ENCODE results near the gene PIK3AP1. TPM values are rescaled to one million over a fixed set of nuclear protein-coding genes. Genes with fewer than 3 reads are reported as not detected.
A peak's percentile ranks its signal among the peaks of the same experiment; 100 is the strongest.

Gene PIK3AP1
- total RNA-seq, 6 donors from 2014 or later, result 22.0 to 64.8 (median 34.6) TPM

GRCh38 chr10:96595741-96596140, 124.6 kb downstream of the PIK3AP1 start:
- no peak for DNase-seq
- H3K36me3 ChIP-seq, result peaks cover 0 to 8% (median 3%) of the 10 kb centered on the region in 4 donors
- H3K27ac ChIP-seq, result no peak overlapping the region
- TF ChIP-seq POLR2A (IDR thresholded peaks at IDR 0.05), result no peak
- TF ChIP-seq CTCF (IDR thresholded peaks at IDR 0.05), result no peak
- H3K27me3 ChIP-seq, result no peaks in the 10 kb centered on the region
- H3K4me1 ChIP-seq, result no peaks in the 10 kb centered on the region
- no peak overlapping the region for H3K4me3 ChIP-seq
- 94 to 96% methylated on average over 4 of the region's 4 CpGs for WGBS, 2 donors
- no peak for ATAC-seq (ENCODE audit: low FRiP score in 2 of 2)
- H3K9me3 ChIP-seq, result no peaks in the 10 kb centered on the region

- Histone ChIP-seq H3K4me3 (no peak overlapping the region), H3K27me3 (no peaks in the 10 kb centered on the region), H3K9me3 (no peaks in the 10 kb centered on the region), H3K36me3 (peaks cover 0 to 8% (median 0%) of the 10 kb centered on the region in 4 donors), H3K4me1 (peaks cover 9 to 14% (median 11%) of the 10 kb centered on the region in 4 donors), H3K27ac (no peak overlapping the region)
- ATAC-seq (ENCODE audit: low FRiP score in 2 of 2), result no peak
- TF ChIP-seq POLR2AphosphoS5 (IDR thresholded peaks at IDR 0.05) (no peak), EP300 (IDR thresholded peaks at IDR 0.05) (no peak), POLR2A (IDR thresholded peaks at IDR 0.05) (no peak), CTCF (IDR thresholded peaks at IDR 0.05) (no peak)
- DNase-seq, result no peak
- WGBS, 2 donors, result 77 to 81% methylated on average over 1 of the region's 1 CpG
Observed at GRCh38 chr10:96591946-96592345, 128.4 kb downstream of the PIK3AP1 start.

- TF ChIP-seq POLR2A (IDR thresholded peaks at IDR 0.05) (no peak), CTCF (IDR thresholded peaks at IDR 0.05) (no peak), EP300 (IDR thresholded peaks at IDR 0.05) (no peak), POLR2AphosphoS5 (IDR thresholded peaks at IDR 0.05) (no peak)
- no peaks in the 10 kb centered on the region for H3K36me3 ChIP-seq
- DNase-seq, result no peak
- no peaks in the 10 kb centered on the region for H3K27me3 ChIP-seq
- H3K27ac ChIP-seq, result peak overlapping the region in 1 of 4 donors; percentile 99
- 63 to 76% methylated on average over 5 of the region's 5 CpGs for whole genome bisulfite sequencing, 2 donors
- H3K9me3 ChIP-seq, result no peaks in the 10 kb centered on the region
- ATAC-seq (ENCODE audit: low FRiP score in 2 of 2), result no peak
- no peak overlapping the region for H3K4me3 ChIP-seq
- H3K4me1 ChIP-seq, result peaks cover 26 to 34% (median 32%) of the 10 kb centered on the region in 4 donors
Observed at GRCh38 chr10:96588616-96589419, 131.5 kb downstream of the PIK3AP1 start.

- DNase-seq (peak in 1 of 2 donors; percentile 38), ATAC-seq (ENCODE audit: low FRiP score in 2 of 2) (peak in 1 of 2 donors; percentile 36)
- 17 to 24% methylated on average over 4 of the region's 4 CpGs for WGBS, 2 donors
- TF ChIP-seq CTCF (IDR thresholded peaks at IDR 0.05) (no peak), POLR2AphosphoS5 (IDR thresholded peaks at IDR 0.05) (no peak), POLR2A (IDR thresholded peaks at IDR 0.05) (no peak), EP300 (IDR thresholded peaks at IDR 0.05) (no peak)
- H3K9me3 ChIP-seq, result no peaks in the 10 kb centered on the region
- peaks cover 33 to 41% (median 39%) of the 10 kb centered on the region in 4 donors for H3K4me1 ChIP-seq
- H3K4me3 ChIP-seq, result peak overlapping the region in 3 of 4 donors; percentile 71 to 97 (median 85)
- no peaks in the 10 kb centered on the region for H3K27me3 ChIP-seq
- H3K27ac ChIP-seq, result peak overlapping the region; percentile 94 to 100 (median 98)
- no peaks in the 10 kb centered on the region for H3K36me3 ChIP-seq
Observed at GRCh38 chr10:96588060-96588554, 132.2 kb downstream of the PIK3AP1 start.

Data from upper lobe of left lung (tissue), 6 donors.